Panc1 (cell line): Measurements from ENCODE around the gene TPP1. TPM values are rescaled to one million over a fixed set of nuclear protein-coding genes. Genes with fewer than 3 reads are reported as not detected.

Source experiments
- ATAC-seq: fragments of 200-7000 bp; cut with Tn5 transposase; 2 replicates; pipeline ENCODE4 v1.9.1; 2020; ENCODE audit warnings: mild to moderate bottlenecking, moderate library complexity
- BruUV-seq: library from RNA; stranded (reverse); fragments of 400-500 nt; replicated peaks from 2 replicates; lab custom pipeline; 2021; lab: Mats Ljungman, UMichigan
- CTCF ChIA-PET: fragments of 300-600 bp; sonication (Branson Sonifier 250); formaldehyde crosslinking; loops from one replicate; lab custom pipeline; 2022; ENCODE audit warnings: antibody characterized with exemption; lab: Charles Lee
- POLR2A ChIA-PET: fragments of 300-600 bp; sonication (Branson Sonifier 250); formaldehyde crosslinking; loops from one replicate; lab custom pipeline; 2022; ENCODE audit warnings: antibody characterized with exemption; lab: Charles Lee
- DNase-seq: peaks from one replicate; pipeline ENCODE4 v3.0.0-alpha.2; 2010; ENCODE audit warnings: low read depth, low spot score
- H3K27ac ChIP-seq: 2 replicates; pipeline ENCODE4 v1.5.1; 2011; ENCODE audit warnings: mild to moderate bottlenecking, low read length, inconsistent platforms
- H3K27me3 ChIP-seq: fragments of 200-500 bp; sonication (Bioruptor generic); 2 replicates; pipeline ENCODE4 v1.6.0; 2014; ENCODE audit warnings: low read length, inconsistent platforms; ENCODE audit not compliant: control insufficient read depth, insufficient read depth
- H3K36me3 ChIP-seq: fragments of 200-500 bp; sonication (Bioruptor generic); 2 replicates; pipeline ENCODE4 v1.5.1; 2014; ENCODE audit warnings: inconsistent platforms, mild to moderate bottlenecking, low read length, moderate library complexity; ENCODE audit not compliant: control insufficient read depth, insufficient read depth
- H3K4me1 ChIP-seq: 2 replicates; pipeline ENCODE4 v1.5.1; 2011; ENCODE audit warnings: inconsistent platforms, mild to moderate bottlenecking, low read length, moderate library complexity; ENCODE audit not compliant: control insufficient read depth, insufficient read depth
- H3K4me3 ChIP-seq, 2 experiments: 2 replicates each; pipeline ENCODE4 v1.5.1; 2011 to 2012; ENCODE audit warnings: low read depth in 2 of 2, low read length in 2 of 2, mild to moderate bottlenecking in 2 of 2, inconsistent platforms in 1 of 2, moderate library complexity in 1 of 2
- H3K9me3 ChIP-seq: fragments of 200-500 bp; sonication (Bioruptor generic); 2 replicates; pipeline ENCODE4 v1.5.1; 2014; ENCODE audit warnings: low read depth, mild to moderate bottlenecking, inconsistent platforms, low read length, moderate library complexity; ENCODE audit not compliant: control insufficient read depth, insufficient read depth
- POLR2AphosphoS5 ChIP-seq: IDR thresholded peaks from 2 replicates; pipeline ENCODE4 v1.6.1; 2012; ENCODE audit warnings: mild to moderate bottlenecking, low read depth, low read length, moderate library complexity
- SIN3A ChIP-seq: IDR thresholded peaks from 2 replicates; pipeline ENCODE4 v1.6.1; 2012; ENCODE audit warnings: low read depth, mild to moderate bottlenecking, low read length, moderate library complexity, borderline replicate concordance; ENCODE audit not compliant: insufficient read depth
- TCF7L2 ChIP-seq: IDR thresholded peaks from 2 replicates; pipeline ENCODE4 v1.6.1; 2011; ENCODE audit warnings: mild to moderate bottlenecking, low read depth, low read length, inconsistent platforms
- in situ Hi-C: cut with HindIII; loops from 2 replicates; pipeline ENCODE4 v1.10.0; 2016; ENCODE audit warnings: low sequenced_read_pairs, low pct_unique_long_range_greater_than_20kb
- intact Hi-C: fragments of 100-400 bp; cut with micrococcal nuclease; formaldehyde crosslinking; loops from one replicate; pipeline ENCODE4 v1.10.0; 2022; ENCODE audit not compliant: unreplicated experiment
- total RNA-seq: library from RNA; stranded (reverse); gene quantifications from one replicate; pipeline ENCODE4 v1.2.1, GENCODE V29; 2021; ENCODE audit not compliant: unreplicated experiment
- TF ChIP-seq, protein P1 (sequence below), 2 experiments: IDR thresholded peaks; 2 replicates each; pipeline ENCODE4 v1.6.1; 2011 to 2012; ENCODE audit warnings: low read depth in 2 of 2, control low read depth in 1 of 2, low read length in 1 of 2, mild to moderate bottlenecking in 1 of 2, moderate library complexity in 1 of 2; ENCODE audit not compliant: insufficient read depth in 1 of 2
- TF ChIP-seq, protein P2 (sequence below): fragments of 450-650 bp; IDR thresholded peaks from 2 replicates; pipeline ENCODE4 v1.5.1; 2017; ENCODE audit warnings: mild to moderate bottlenecking

TPP1 gene
- total RNA-seq, 1 experiment from 2014 or later, result 200 TPM

DNA sequence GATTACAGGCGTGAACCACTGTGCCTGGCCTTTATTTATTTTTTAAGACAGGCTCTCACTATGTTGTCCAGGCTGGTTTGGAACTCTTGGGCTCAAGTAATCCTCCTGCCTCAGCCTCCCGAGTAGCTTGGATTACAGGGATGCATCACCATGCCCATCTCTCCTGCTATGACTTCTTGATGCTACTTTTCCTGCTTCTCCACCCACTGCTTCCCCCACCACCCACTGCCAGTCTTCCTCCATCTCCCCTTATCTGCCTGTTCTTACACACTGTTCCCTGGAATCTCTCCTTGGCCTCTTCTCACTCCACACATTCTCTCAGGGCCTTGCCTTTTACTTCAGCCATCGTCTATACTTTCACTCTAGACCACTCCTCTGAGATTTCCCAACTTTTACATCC, 17.3 kb upstream of the TPP1 start:
- Histone ChIP-seq H3K27me3 (no peaks in the 10 kb centered on the region), H3K36me3 (no peaks in the 10 kb centered on the region), H3K9me3 (no peaks in the 10 kb centered on the region), H3K27ac (no peak overlapping the region), H3K4me1 (peaks cover 14% of the 10 kb centered on the region), H3K4me3 (no peak overlapping the region)
- no peak for TF ChIP-seq TCF7L2
- no peak for TF ChIP-seq POLR2AphosphoS5
- no peak for TF ChIP-seq SIN3A
- TF ChIP-seq, protein P1, sequence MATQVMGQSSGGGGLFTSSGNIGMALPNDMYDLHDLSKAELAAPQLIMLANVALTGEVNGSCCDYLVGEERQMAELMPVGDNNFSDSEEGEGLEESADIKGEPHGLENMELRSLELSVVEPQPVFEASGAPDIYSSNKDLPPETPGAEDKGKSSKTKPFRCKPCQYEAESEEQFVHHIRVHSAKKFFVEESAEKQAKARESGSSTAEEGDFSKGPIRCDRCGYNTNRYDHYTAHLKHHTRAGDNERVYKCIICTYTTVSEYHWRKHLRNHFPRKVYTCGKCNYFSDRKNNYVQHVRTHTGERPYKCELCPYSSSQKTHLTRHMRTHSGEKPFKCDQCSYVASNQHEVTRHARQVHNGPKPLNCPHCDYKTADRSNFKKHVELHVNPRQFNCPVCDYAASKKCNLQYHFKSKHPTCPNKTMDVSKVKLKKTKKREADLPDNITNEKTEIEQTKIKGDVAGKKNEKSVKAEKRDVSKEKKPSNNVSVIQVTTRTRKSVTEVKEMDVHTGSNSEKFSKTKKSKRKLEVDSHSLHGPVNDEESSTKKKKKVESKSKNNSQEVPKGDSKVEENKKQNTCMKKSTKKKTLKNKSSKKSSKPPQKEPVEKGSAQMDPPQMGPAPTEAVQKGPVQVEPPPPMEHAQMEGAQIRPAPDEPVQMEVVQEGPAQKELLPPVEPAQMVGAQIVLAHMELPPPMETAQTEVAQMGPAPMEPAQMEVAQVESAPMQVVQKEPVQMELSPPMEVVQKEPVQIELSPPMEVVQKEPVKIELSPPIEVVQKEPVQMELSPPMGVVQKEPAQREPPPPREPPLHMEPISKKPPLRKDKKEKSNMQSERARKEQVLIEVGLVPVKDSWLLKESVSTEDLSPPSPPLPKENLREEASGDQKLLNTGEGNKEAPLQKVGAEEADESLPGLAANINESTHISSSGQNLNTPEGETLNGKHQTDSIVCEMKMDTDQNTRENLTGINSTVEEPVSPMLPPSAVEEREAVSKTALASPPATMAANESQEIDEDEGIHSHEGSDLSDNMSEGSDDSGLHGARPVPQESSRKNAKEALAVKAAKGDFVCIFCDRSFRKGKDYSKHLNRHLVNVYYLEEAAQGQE (IDR thresholded peaks at IDR 0.05; ENCODE audit: insufficient read depth in 1 of 2, low read depth in 2 of 2, low read length in 1 of 2), result no peak
- TF ChIP-seq, protein P2, sequence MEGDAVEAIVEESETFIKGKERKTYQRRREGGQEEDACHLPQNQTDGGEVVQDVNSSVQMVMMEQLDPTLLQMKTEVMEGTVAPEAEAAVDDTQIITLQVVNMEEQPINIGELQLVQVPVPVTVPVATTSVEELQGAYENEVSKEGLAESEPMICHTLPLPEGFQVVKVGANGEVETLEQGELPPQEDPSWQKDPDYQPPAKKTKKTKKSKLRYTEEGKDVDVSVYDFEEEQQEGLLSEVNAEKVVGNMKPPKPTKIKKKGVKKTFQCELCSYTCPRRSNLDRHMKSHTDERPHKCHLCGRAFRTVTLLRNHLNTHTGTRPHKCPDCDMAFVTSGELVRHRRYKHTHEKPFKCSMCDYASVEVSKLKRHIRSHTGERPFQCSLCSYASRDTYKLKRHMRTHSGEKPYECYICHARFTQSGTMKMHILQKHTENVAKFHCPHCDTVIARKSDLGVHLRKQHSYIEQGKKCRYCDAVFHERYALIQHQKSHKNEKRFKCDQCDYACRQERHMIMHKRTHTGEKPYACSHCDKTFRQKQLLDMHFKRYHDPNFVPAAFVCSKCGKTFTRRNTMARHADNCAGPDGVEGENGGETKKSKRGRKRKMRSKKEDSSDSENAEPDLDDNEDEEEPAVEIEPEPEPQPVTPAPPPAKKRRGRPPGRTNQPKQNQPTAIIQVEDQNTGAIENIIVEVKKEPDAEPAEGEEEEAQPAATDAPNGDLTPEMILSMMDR, result no peak
- BruUV-seq, result no TSS peak
- ChIA-PET CTCF (no interaction called here), POLR2A (no interaction called here)
- intact Hi-C loops, result no loop called here
- DNase-seq (no peak), ATAC-seq (no peak)
- in situ Hi-C loops, result no loop called here

DNA sequence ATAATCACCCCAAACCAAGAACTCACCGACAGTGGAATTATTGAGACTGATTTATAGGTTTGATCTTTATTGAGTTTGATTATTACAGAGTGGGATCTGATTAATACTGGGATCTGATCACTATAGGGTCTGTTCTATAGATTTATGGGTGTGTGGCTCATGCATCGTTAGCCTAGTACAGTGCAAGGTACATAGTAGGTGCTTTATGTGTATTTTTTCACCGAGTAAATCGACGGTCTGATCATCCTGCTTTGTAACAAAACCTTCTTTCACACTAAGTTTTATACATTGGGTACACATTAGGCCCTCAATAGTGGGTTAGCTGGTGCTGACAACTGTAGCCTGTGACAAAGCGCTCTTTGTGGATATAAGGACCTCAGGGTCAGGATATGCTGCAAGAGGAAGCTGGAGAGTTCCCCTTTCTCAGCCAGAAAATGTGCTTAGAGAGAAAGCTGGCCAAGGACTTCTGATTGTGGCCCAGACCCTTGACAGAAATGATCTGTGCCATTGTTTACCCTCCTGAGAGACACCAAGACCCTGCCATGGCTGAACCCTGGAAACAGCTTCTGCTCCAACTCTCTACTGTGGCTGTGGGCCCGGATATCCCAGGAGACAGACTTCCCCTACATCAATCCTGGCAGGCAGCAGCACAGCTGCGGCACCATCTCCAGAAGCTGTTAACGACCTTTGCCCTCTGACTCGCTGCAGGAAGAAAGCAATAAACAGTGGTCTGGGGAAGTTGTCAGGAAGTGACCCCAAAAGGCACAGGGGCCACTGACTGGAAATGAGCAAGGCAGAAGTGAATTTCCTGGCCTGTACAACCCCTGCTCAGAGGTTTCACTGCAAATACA, 16.1 kb upstream of the TPP1 start:
- no peaks in the 10 kb centered on the region for H3K9me3 ChIP-seq
- no peak for DNase-seq
- TF ChIP-seq, protein P2, result no peak
- no peak for TF ChIP-seq SIN3A
- TF ChIP-seq POLR2AphosphoS5, result no peak
- TF ChIP-seq, protein P1 (IDR thresholded peaks at IDR 0.05; ENCODE audit: insufficient read depth in 1 of 2, low read depth in 2 of 2, low read length in 1 of 2), result no peak
- no peak for TF ChIP-seq TCF7L2
- H3K27ac ChIP-seq, result peak overlapping the region; percentile 25
- ChIA-PET CTCF (interaction anchor here (0.6 kb wide), 1 partner anchor 24 kb away, joined by 3 read pairs; the partner anchor contains the start of gene TAF10), POLR2A (interaction anchor here (0.6 kb wide), 1 partner anchor 856 kb away, joined by 3 read pairs; no protein-coding TSS in a partner anchor)
- in situ Hi-C loops (no loop called here), intact Hi-C loops (no loop called here)
- H3K36me3 ChIP-seq, result no peaks in the 10 kb centered on the region
- H3K4me1 ChIP-seq, result peaks cover 14% of the 10 kb centered on the region
- no peak for ATAC-seq
- H3K4me3 ChIP-seq, result no peak overlapping the region
- BruUV-seq, result no TSS peak
- H3K27me3 ChIP-seq, result no peaks in the 10 kb centered on the region; the same call in 1 of the 2 replicates
